SK-MEL-5 (cell line): Measurements from ENCODE around the gene PHACTR3. TPM values are rescaled to one million over a fixed set of nuclear protein-coding genes. Genes with fewer than 3 reads are reported as not detected.
A peak's percentile ranks its signal among the peaks of the same experiment; 100 is the strongest.

Experiments used
- DNase-seq: peaks from one replicate; pipeline ENCODE4 v3.0.0-alpha.2; 2016; ENCODE audit warnings: low read depth, low spot score
- in situ Hi-C: cut with HindIII; loops from 2 replicates; pipeline ENCODE4 v1.10.0; 2016; ENCODE audit warnings: low sequenced_read_pairs, high pct_unique_total_duplicates, low pct_unique_long_range_greater_than_20kb
- total RNA-seq: library from RNA; depleted of rRNA; stranded (reverse); fragments of >200 nt; shearing (Covaris generic); gene quantifications from 2 replicates; pipeline ENCODE4 v1.2.3, GENCODE V29; 2014

The PHACTR3 gene
- total RNA-seq, 1 experiment from 2014 or later: not detected

DNA sequence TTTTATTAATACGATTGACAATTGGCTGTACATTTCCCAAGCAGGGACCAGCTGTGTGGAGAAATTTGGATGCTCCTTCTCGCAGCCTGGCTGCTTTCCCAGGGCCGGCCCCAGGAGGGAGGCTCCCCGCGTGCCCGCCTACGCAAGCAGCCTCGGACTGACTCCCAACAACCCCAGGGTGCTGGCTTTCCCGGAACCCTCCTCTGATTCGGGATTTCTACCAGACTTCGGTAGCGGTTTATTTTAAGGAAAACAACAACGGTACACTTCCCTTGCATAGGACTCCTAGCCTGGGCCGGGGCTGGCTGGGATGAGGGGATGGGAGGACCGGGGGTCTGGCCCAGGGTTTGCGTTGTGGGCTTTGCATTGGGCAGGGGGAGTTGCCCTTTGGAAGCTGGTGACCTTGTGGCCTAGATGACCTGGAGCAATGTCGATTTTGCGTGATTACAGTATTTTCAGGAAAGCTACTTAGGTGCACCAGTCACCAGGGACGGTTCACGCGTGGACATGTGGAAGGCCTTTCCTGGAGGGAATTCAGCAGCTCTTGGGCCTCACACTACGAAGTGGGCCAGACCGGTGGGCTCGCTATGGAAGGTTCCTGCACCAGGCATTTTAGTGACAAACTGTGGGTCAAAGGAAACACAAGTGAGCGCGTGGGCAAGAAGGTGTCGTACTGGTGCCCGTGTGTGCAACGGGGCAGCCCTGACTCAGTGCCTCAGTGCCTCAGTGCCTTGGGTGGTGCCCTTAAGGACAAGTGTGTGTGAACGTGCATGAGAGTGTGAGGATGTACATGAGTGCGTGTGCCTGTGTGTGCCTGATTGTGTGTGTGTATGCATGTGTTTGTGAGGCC is 20.7 kb upstream of the PHACTR3 start:
- in situ Hi-C loops: no loop called here
- DNase-seq: no peak

DNA sequence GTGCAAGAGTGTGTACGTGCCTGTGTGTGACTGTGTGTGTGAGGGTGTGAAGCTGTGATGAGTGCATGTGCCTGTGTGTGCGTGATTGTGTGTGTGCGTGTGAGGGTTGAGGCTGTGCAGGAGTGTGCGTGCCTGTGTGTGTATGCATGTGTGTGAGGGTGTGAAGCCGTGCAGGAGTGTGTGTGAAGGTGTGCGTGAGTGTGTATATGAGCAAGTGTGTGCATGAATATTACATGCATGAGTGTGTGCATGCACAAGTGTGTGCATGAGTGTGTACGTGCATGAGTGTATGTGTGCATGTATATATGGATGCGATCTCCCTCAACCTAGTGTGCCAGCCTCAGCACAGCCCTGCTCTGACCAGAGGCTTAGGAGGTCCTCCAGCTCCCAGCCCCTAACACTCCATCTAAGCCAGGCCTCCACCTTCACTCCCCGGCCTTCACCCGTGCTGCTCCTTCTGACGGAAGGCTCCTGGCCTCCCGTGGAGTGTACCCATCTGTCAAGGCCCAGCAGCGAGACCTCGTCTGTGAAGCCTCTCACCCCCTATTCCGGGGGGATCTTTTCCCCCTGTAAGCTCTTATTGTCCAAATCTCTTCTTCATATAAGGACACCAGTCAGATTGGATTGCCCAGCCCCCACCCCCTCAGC is 19.9 kb upstream of the PHACTR3 start:
- in situ Hi-C loops: no loop called here

DNA sequence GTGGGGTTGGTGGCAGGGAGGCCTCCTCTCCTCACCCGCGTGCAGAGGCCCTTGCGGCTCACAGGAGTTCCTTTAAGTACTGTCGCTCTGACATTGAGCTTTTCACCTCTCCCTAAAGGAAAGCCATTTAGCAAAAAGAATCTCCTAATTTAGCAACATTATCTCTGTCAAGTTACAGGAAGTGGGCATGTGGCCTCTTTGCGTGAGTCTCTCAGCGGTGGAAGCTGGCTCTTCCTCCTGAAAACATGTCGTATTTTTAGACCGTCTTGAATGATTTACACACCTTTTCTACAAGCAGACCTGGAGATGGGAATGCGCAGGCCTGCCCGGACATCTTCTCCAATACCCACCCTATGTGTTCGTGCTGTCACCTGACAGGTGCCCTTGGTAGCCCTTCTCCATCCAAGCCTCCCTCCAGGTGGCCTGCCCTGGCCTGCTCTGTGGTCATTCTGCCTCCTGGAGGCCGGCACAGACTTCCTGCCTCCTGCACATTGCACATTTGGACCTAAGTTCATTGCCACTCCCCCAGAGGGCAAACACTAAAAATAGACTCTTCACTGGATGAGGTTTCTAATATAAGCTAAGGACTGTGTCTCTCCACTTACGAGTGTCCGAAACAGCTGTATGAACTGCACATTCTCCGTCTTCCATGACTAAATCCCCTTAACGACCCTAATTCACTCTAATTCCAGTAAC is 18.5 kb upstream of the PHACTR3 start:
- DNase-seq: no peak
- in situ Hi-C loops: no loop called here

More for the DNA sequence above, 19.9 kb upstream of the PHACTR3 start:
- no peak for DNase-seq

DNA sequence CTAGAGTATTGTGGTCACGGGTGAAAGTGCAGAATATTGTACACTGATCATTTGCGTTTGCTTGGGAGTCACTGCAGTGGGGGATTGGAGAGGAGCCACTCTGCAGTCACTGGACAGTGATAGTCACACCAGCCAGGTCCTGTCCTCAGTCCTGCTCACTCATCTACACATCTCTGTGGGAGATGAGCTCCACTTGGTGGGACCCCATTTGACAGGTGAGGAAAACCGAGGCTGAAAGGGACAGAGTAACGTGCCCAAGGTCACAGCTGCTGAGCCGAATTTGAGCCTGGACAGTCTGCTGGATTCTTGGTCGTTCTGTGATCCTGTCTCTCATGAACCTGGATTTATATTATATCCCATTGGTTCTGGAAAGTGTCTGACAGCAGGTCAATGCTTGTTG is 17.7 kb upstream of the PHACTR3 start:
- no peak for DNase-seq
- in situ Hi-C loops: no loop called here

DNA sequence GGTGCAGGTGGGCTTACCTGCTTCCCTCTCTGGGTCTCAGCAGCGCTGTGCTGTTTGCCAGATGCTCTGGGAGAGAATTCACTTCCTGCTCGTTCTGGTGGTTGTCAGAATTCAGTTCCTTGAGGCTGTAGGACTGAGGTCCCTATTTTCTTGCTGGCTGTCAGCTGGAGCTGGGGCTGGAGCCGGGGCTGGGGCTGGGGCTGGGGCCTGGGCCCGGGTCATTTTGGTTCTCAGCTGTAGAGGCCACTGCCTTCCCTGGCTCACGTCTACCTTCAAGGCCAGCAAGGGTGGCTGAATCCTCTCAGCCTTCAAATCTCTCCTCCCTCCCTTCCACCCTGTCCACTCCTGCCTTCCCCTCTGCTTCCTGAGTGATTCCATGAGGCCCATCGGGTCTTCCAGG is 16.8 kb upstream of the PHACTR3 start:
- in situ Hi-C loops: no loop called here
- DNase-seq: no peak

DNA sequence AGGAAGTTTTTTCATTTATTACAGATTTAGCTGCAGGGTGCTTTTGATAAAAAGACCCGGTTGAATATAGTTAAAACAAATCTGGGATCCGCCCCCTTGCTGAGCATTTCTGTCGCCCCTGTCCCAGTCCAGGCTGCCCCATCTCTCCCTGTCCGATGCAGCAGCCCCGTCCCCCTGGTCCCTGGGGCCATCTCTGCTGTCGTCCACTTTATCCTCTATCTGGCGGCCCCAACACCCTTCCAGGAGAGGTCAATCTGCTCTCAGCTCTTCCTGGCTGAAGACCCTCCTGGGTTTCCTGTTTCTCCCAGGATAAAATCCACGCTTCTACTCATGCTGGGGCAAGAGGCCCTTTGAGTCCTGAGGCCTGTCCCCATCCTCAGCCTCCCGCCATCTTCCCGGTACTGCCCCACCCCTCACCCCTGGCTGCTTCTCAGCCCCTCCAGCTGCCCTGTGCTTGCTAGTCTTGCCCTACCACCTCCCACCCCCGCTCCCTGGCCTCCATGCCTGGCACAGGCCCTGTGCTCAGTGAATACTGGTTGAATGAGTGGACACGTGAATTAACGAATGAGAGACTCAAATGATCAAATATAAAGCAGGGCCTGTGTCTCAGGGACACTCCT is 16.0 kb upstream of the PHACTR3 start:
- in situ Hi-C loops: no loop called here
- no peak for DNase-seq

DNA sequence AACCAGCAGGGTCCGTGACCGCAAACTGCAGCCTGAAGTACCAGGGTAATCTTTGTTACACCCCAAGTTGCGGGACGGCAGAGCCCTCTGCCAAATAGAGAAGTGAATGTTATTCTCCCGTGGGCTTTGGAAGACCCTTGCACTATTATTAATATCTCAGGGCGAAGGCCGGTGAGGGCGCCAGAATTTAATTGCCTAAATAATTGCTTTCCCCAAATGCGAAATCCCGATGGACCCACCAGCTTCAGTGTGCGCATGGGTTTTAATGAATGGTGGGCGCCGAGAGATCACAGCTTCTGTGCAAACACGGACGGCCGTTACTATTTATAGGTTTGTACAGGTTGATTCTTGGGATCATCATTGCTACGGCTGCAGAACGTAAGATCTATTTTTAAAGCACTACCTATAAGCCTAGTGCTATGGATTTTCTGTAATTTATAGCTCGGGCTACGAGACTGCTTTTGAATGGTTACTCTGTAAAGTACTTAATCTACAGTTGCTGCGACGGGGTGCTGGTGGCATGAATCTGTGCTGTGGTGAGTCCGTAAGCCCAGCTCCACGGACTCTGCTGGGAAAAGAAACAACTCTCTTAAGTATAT is 15.2 kb upstream of the PHACTR3 start:
- in situ Hi-C loops: no loop called here
- no peak for DNase-seq

DNA sequence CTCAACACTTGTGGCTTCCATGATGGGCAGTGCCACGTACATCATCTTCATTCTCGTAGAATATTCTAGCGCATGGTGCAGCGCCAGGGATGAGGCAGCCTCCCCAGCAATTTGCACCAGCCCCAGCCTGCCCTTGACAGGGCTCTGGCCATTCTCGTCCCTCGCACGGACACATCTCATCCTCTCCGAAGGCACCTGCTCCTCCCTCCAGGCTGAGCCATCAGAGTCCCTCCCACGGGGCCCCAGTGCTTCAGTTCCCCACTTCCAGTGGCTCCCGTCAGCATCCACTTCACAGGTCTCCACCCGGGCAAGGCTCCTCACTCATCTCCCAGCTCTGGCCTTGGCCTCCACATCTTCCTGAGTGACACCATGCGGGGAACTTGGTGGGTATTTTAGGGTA is 13.3 kb upstream of the PHACTR3 start:
- no peak for DNase-seq
- in situ Hi-C loops: no loop called here

DNA sequence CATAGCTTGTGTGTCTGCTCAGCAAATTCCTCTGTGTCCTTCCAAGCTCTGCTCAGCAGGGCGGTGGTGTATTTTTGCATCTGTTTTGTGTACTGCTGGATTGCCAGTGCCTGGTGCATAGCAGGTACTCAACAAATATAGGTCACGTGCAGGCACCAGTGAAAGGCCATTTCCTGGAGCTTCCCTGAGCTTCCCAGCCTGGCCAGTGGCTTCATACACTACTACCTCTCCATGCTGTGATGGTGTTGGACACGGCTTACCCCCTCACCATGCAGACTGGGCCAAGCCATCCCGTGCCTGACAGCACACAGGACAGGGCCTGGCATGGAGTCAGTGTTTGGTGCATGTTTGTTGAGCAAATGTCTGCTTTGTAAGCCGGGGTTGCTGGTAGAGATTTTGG is 7.7 kb upstream of the PHACTR3 start:
- no peak for DNase-seq
- in situ Hi-C loops: no loop called here

DNA sequence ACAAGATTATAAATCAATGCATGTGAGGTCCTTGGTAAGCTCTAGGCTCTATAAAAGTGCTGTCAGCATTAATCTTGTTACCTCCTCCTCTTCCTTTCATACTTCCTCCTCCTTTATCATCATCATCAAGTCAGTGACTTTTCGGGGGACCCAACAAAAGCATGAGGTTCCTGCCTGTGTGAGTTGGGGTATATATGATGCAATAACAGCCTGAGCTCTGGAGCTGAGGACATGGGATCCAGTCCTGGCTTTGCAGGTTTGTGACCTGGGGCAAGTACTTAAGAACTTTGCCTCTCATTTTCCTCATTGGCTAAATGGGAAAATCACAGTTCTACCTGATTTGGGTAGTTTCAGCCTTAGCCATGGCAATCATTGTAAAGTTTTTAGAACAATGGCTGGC is 7.1 kb upstream of the PHACTR3 start:
- in situ Hi-C loops: no loop called here
- no peak for DNase-seq

DNA sequence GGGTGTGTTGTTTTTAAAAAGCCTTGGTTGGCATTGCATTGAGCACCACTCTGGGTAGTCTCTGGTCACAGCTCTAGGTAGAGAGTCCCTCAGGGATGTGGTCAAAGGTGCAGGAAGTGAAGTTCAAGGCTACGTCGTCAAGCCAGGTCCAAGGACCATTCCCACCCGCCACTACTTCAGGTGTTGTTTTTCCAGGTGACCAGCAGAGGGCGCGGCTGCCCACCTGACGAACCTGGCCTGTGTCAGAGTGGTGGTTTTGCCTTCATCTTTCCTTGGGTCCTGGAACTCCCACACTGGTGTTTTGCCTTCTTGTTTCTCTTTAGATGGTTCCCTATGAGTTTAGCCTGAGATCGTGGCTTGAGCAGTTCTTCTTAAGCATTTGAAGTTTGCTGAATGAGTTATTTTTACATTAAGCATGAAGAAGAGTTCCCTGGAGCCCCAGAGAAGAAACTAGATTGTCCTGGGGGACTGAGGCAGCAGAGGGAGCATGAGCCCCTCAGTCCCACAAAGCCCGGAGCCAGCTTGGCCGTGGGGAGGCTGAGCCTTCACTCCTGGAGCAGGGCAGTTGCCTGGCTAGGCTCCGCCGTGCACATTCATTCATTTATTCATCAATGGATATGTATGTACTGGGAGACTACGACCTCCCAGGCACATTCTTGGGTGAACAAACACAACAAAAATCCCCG is 5.6 kb upstream of the PHACTR3 start:
- in situ Hi-C loops: no loop called here
- DNase-seq: peak; percentile 63

DNA sequence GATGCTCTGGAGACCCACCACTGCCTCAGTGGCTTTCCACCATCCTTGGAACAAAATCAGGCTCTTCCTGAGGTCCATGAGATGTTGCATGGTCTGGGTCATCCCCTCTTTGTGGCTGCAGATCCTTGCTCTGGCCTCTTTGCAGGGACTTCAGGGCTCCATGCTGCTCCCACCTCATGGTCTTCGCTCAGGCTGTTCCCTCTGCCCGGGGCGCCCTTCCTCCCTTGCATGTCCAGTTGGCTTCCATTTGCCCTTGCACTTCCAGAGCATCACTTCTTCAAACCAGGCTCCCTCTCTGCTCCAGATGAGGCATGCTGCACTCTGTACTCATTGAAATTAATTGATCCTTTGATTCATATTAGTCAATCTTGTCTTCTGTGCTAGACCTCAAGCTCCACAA is 4.4 kb upstream of the PHACTR3 start:
- in situ Hi-C loops: no loop called here
- DNase-seq: no peak

DNA sequence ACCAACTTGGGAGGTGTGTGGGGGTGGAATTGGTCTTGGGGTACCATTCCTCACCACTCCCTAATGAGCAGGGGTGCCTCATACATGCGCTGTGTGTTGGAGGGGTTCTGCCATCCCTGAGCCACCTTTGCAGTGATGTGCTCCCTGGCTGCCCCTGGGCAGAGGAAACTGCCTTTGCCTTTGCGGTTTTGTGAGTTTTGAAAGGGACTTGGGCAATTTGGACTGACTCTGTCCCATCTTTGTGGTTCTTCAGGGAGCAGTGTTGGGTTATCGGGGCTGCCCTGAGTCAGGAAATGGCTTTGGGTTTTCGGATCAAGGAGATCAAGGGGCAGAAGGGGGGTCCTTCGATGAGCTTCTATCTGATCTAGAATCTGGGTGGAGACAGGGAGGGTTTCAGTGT is 3.9 kb upstream of the PHACTR3 start:
- DNase-seq: no peak
- in situ Hi-C loops: no loop called here

DNA sequence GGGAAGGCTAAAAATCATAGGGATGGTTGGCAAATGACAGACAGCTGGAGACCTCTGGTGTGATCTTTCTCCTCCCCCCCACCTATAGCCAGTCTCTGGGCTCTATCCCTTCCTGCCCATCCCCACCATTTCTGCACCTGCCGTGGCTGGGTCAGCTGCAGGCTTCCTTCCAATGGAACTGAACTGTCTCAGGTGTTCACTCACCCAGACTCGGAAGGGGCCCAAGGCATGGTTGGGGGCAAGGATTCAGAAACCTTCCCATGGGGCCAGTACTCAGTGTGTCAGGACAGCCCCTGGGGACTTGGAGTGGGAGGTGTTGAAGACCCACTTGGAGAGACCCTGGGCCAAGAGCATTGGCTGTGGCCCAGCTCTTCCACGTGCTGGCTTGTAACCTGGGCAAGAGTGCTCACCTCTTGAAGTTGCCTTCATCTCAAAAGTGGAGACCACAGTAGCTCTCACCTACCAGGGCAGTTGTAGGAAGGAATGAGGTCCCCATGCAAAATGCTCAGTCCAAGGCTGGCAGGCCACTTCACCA is 1.7 kb upstream of the PHACTR3 start:
- in situ Hi-C loops: no loop called here

DNA sequence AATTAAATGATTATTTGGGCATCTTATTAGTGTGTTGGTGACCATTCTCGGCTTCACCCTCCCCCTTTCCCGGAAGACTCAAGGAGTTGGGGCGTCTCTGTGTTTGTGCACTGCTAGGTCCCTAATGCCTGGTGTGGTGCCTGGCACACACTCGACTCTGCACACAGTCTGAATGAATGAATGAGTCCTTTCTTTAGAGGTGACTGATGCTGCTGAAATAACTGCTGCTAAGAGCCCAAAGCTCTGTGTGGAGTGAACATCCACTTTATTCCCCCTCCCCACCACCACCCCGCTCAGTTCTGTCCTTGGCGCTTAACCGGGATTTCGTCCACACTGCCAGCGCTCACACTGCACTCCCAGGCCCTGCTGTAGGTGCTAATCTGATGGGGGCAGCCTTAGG is 1.2 kb upstream of the PHACTR3 start:
- in situ Hi-C loops: no loop called here
- DNase-seq: no peak

More for the DNA sequence above, 1.7 kb upstream of the PHACTR3 start:
- DNase-seq: no peak

DNA sequence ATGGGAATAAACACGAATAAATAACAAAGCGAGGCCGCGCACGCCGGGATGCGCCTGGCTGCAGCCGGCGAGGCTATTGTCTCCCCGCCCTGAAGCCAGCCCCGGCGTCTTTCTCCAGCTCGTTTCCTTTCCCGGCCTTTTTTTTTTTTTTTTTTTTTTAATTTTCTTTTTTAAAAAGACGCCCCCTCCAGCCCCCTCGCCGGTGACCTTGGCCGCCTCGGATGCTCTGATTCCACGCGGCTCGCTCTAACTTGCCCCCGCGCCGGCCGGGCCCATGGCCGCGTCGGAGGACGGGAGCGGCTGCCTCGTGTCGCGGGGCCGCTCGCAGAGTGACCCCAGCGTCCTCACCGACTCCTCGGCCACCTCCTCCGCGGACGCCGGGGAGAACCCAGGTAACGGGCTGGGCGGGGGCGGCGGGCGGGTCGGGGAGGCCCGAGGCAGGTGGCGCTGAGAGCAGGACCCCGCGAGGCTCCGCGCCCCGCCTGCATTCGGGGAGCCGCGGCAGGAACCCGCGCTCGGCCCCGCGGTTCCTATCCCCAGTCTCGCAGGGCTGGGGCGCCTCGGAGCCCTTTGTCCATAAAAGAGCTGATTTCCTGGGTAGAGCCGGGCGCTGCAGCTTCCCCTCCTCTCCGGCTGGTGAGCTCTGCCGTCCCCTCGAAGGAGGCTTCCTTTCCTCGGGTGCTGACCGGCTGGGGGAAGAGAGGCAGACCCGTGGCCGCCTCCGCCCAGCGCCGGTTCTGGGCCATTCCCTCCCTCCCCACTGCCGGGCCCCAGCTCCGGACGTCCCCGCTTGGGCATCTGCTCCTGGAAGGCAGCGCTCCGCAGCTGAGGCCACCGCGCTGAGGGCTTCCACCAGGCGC is 631 bp downstream of the PHACTR3 start:
- in situ Hi-C loops: no loop called here
- DNase-seq: no peak
